ENCODE measurements around the gene CEP72. TPM values are rescaled to one million over a fixed set of nuclear protein-coding genes. Genes with fewer than 3 reads are reported as not detected.

The CEP72 gene
- total and polyA plus RNA-seq, 10 of the 15 experiments (the other 5 are each of a cell fraction or from before 2014, with no cell fraction given): 0.35 to 13.5 (median 8.3) TPM

DNA sequence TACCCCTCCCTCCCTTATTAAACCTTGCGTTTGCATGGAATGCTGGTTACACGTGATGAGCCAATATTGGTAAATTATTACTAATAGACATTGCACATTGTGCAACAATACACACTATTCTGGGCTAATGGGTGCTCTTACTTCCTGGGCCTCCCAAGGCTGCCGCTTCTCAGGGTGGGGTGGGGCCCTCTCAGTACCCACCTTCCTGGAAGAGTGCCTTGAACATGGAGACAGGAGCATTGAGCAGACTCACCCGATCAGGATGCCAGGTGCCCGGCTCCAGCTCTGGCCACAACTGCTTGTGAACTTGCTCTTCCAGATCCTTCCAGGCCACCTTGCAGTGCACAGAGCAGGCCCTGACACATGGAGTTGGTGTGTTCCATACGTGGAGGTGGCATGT is 24.7 kb upstream of the CEP72 start:
- no peak overlapping the region for H3K4me3 ChIP-seq
- H4K20me1 ChIP-seq (ENCODE audit: control insufficient read depth, insufficient read depth): no peaks in the 10 kb centered on the region
- H3K27ac ChIP-seq (ENCODE audit: control insufficient read depth, insufficient read depth): no peak overlapping the region
- ChIA-PET POLR2A (no interaction called here), SMC1A (ENCODE audit: uncharacterized antibody, unreplicated experiment) (no interaction called here), RAD21 (ENCODE audit: unreplicated experiment) (interaction anchor here (1.3 kb wide), 1 partner anchor 59 kb away, joined by 3 read pairs; no protein-coding TSS in a partner anchor), CTCF (no interaction called here)
- WGBS (ENCODE audit: insufficient coverage, insufficient replicate concordance, low lambda C conversion rate, missing lambda C conversion rate): 45% methylated on average over 6 of the region's 6 CpGs
- no peaks in the 10 kb centered on the region for H3K36me3 ChIP-seq (ENCODE audit: control insufficient read depth in 2 of 2, insufficient read depth in 2 of 2, low read length in 1 of 2)
- no peak overlapping the region for H3K4me2 ChIP-seq (ENCODE audit: control insufficient read depth, insufficient read depth)
- peaks cover 7% of the 10 kb centered on the region; the same call in 1 of the 3 replicates for H3K9me3 ChIP-seq (replicated peaks; ENCODE audit: control insufficient read depth, insufficient read depth, low read length)
- intact Hi-C loops (cut with micrococcal nuclease; ENCODE audit: unreplicated experiment) (no loop called here), in situ Hi-C loops (cut with MboI) (no loop called here)
- DNase-seq (ENCODE audit: low read depth, low spot score) (no peak), FAIRE-seq (no peak), ATAC-seq (no peak)
- no peaks in the 10 kb centered on the region for H3K4me1 ChIP-seq (ENCODE audit: control insufficient read depth, insufficient read depth, low read length)
- no peak overlapping the region for H2AFZ ChIP-seq (ENCODE audit: control insufficient read depth, low read depth, low read length)
- no peaks in the 10 kb centered on the region; a peak in 1 of 4 replicates for H3K27me3 ChIP-seq (replicated peaks in 1 of 2; ENCODE audit: control insufficient read depth in 2 of 2, insufficient read depth in 2 of 2, low read length in 1 of 2)
- H3K9ac ChIP-seq (ENCODE audit: control insufficient read depth, insufficient read depth, low read length): no peak overlapping the region
- no peaks in the 10 kb centered on the region for H3K79me2 ChIP-seq (ENCODE audit: control insufficient read depth, insufficient read depth, low read length)
- no TSS peak for BruUV-seq (replicated peaks)
- TF ChIP-seq, protein P1, sequence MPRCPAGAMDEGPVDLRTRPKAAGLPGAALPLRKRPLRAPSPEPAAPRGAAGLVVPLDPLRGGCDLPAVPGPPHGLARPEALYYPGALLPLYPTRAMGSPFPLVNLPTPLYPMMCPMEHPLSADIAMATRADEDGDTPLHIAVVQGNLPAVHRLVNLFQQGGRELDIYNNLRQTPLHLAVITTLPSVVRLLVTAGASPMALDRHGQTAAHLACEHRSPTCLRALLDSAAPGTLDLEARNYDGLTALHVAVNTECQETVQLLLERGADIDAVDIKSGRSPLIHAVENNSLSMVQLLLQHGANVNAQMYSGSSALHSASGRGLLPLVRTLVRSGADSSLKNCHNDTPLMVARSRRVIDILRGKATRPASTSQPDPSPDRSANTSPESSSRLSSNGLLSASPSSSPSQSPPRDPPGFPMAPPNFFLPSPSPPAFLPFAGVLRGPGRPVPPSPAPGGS (IDR thresholded peaks at IDR 0.05; ENCODE audit: borderline replicate concordance, insufficient read depth, low read depth, low read length, poor library complexity, severe bottlenecking): peak; percentile 88
- TF ChIP-seq RBBP5 (conservative IDR thresholded peaks at IDR 0.05): no peak

DNA sequence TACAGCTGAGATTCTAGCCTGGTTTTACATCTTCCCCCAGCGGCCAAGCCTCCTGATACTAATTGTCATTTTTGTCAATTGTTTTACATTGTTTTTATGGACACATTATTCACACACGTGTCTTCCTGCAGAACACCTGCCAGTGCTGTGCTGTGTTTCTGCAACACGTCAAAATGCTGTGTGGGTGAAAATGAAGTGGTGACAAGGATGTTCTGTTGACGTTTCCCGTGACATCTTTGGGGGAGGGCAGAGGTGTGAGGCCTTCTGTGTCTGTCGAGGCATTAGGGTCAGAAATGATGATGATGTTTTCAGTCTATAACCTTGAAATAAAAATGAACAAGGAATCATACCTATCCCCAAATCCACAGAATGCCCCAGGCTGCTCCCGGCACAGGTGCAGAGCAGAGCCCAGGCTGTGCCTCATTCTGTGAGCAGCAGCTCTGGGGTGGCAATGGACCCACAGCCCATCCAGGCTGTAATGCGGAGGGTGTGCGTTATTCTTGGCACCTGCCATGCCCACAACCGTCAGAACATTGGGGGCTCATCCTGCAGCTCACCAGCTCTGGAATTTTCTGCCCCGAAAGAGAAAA is 23.6 kb upstream of the CEP72 start:
- DNase-seq (ENCODE audit: low read depth, low spot score) (no peak), ATAC-seq (no peak), FAIRE-seq (no peak)
- no peaks in the 10 kb centered on the region for H3K4me1 ChIP-seq (ENCODE audit: control insufficient read depth, insufficient read depth, low read length)
- no peaks in the 10 kb centered on the region for H4K20me1 ChIP-seq (ENCODE audit: control insufficient read depth, insufficient read depth)
- intact Hi-C loops (cut with micrococcal nuclease; ENCODE audit: unreplicated experiment) (no loop called here), in situ Hi-C loops (cut with MboI) (no loop called here)
- H3K4me2 ChIP-seq (ENCODE audit: control insufficient read depth, insufficient read depth): no peak overlapping the region
- no peaks in the 10 kb centered on the region; a peak in 2 of 4 replicates for H3K27me3 ChIP-seq (replicated peaks in 1 of 2; ENCODE audit: control insufficient read depth in 2 of 2, insufficient read depth in 2 of 2, low read length in 1 of 2)
- H3K9ac ChIP-seq (ENCODE audit: control insufficient read depth, insufficient read depth, low read length): no peak overlapping the region
- no peak overlapping the region for H3K27ac ChIP-seq (ENCODE audit: control insufficient read depth, insufficient read depth)
- peaks cover 7% of the 10 kb centered on the region; the same call in 1 of the 3 replicates for H3K9me3 ChIP-seq (replicated peaks; ENCODE audit: control insufficient read depth, insufficient read depth, low read length)
- WGBS (ENCODE audit: insufficient coverage, insufficient replicate concordance, low lambda C conversion rate, missing lambda C conversion rate): 37% methylated on average over 11 of the region's 11 CpGs
- H2AFZ ChIP-seq (ENCODE audit: control insufficient read depth, low read depth, low read length): no peak overlapping the region
- POLR2A ChIA-PET: no interaction called here
- H3K4me3 ChIP-seq: no peak overlapping the region
- SMC1A ChIA-PET (ENCODE audit: uncharacterized antibody, unreplicated experiment): no interaction called here
- RAD21 ChIA-PET (ENCODE audit: unreplicated experiment): interaction anchor here (1.1 kb wide), 1 partner anchor 10 kb away, joined by 3 read pairs; no protein-coding TSS in a partner anchor
- H3K79me2 ChIP-seq (ENCODE audit: control insufficient read depth, insufficient read depth, low read length): no peaks in the 10 kb centered on the region
- no peaks in the 10 kb centered on the region for H3K36me3 ChIP-seq (ENCODE audit: control insufficient read depth in 2 of 2, insufficient read depth in 2 of 2, low read length in 1 of 2)
- BruUV-seq (replicated peaks): no TSS peak
- CTCF ChIA-PET: no interaction called here
- TF ChIP-seq, protein P2, sequence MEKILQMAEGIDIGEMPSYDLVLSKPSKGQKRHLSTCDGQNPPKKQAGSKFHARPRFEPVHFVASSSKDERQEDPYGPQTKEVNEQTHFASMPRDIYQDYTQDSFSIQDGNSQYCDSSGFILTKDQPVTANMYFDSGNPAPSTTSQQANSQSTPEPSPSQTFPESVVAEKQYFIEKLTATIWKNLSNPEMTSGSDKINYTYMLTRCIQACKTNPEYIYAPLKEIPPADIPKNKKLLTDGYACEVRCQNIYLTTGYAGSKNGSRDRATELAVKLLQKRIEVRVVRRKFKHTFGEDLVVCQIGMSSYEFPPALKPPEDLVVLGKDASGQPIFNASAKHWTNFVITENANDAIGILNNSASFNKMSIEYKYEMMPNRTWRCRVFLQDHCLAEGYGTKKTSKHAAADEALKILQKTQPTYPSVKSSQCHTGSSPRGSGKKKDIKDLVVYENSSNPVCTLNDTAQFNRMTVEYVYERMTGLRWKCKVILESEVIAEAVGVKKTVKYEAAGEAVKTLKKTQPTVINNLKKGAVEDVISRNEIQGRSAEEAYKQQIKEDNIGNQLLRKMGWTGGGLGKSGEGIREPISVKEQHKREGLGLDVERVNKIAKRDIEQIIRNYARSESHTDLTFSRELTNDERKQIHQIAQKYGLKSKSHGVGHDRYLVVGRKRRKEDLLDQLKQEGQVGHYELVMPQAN (conservative IDR thresholded peaks at IDR 0.05): no peak
- no peak for TF ChIP-seq PAX5 (IDR thresholded peaks at IDR 0.05; ENCODE audit: borderline replicate concordance, low read depth, low read length)
- TF ChIP-seq, protein P3, sequence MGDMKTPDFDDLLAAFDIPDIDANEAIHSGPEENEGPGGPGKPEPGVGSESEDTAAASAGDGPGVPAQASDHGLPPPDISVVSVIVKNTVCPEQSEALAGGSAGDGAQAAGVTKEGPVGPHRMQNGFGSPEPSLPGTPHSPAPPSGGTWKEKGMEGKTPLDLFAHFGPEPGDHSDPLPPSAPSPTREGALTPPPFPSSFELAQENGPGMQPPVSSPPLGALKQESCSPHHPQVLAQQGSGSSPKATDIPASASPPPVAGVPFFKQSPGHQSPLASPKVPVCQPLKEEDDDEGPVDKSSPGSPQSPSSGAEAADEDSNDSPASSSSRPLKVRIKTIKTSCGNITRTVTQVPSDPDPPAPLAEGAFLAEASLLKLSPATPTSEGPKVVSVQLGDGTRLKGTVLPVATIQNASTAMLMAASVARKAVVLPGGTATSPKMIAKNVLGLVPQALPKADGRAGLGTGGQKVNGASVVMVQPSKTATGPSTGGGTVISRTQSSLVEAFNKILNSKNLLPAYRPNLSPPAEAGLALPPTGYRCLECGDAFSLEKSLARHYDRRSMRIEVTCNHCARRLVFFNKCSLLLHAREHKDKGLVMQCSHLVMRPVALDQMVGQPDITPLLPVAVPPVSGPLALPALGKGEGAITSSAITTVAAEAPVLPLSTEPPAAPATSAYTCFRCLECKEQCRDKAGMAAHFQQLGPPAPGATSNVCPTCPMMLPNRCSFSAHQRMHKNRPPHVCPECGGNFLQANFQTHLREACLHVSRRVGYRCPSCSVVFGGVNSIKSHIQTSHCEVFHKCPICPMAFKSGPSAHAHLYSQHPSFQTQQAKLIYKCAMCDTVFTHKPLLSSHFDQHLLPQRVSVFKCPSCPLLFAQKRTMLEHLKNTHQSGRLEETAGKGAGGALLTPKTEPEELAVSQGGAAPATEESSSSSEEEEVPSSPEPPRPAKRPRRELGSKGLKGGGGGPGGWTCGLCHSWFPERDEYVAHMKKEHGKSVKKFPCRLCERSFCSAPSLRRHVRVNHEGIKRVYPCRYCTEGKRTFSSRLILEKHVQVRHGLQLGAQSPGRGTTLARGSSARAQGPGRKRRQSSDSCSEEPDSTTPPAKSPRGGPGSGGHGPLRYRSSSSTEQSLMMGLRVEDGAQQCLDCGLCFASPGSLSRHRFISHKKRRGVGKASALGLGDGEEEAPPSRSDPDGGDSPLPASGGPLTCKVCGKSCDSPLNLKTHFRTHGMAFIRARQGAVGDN (IDR thresholded peaks at IDR 0.05): no peak
- no peak for TF ChIP-seq RCOR1 (conservative IDR thresholded peaks at IDR 0.05; ENCODE audit: low read depth, low read length)

Measured in GM12878 (cell line).